ENCODE measurements around the gene SUGCT. TPM values are rescaled to one million over a fixed set of nuclear protein-coding genes. Genes with fewer than 3 reads are reported as not detected.

Gene SUGCT
- total RNA-seq, 6 donors from 2014 or later = 1.4 to 3.1 (median 1.7) TPM; not detected in 1

- H3K27ac ChIP-seq = no peak overlapping the region
- no peak overlapping the region for H3K4me3 ChIP-seq
- DNase-seq (no peak), ATAC-seq (ENCODE audit: low FRiP score in 2 of 2) (no peak)
- no peaks in the 10 kb centered on the region for H3K4me1 ChIP-seq
- H3K9me3 ChIP-seq = no peaks in the 10 kb centered on the region
- H3K27me3 ChIP-seq = no peaks in the 10 kb centered on the region
- H3K36me3 ChIP-seq = no peaks in the 10 kb centered on the region
- WGBS, 2 donors = 60 to 63% methylated on average over 4 of the region's 4 CpGs
- TF ChIP-seq EP300 (IDR thresholded peaks at IDR 0.05) (no peak), POLR2AphosphoS5 (IDR thresholded peaks at IDR 0.05) (no peak), POLR2A (IDR thresholded peaks at IDR 0.05) (no peak), CTCF (IDR thresholded peaks at IDR 0.05) (no peak)
Measured at GRCh38 chr7:40310258-40310657, 175.5 kb downstream of the SUGCT start.

DNA sequence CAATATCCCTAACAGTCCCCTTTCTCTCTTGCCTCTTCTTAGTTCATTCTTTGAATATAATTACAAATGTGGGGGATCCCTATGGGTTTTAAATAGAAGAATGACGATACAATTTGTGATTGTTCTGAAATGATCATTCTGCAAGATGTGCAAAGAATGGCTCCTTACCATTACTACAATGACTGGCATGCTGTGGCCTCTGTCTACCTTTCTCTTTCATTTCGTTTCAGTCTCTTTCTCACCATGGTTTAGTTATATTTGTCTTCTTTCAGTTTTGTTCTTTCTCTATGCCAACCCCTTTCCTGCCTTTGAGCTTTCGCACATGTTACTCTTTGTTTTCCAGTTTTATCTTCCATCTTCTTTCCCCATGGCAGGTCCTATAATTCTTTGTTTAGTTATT is 176.5 kb downstream of the SUGCT start:
- no peaks in the 10 kb centered on the region for H3K36me3 ChIP-seq
- H3K9me3 ChIP-seq = no peaks in the 10 kb centered on the region
- H3K27ac ChIP-seq = no peak overlapping the region
- TF ChIP-seq POLR2A (IDR thresholded peaks at IDR 0.05) = no peak
- no peaks in the 10 kb centered on the region for H3K4me1 ChIP-seq
- ATAC-seq (ENCODE audit: low FRiP score in 2 of 2) = no peak
- H3K4me3 ChIP-seq = no peak overlapping the region
- 74 to 77% methylated on average over 3 of the region's 3 CpGs for WGBS, 2 donors
- no peaks in the 10 kb centered on the region for H3K27me3 ChIP-seq
- no peak for DNase-seq

- ATAC-seq (ENCODE audit: low FRiP score in 2 of 2) = no peak
- WGBS, 2 donors = 89 to 90% methylated on average over 2 of the region's 2 CpGs
- no peak overlapping the region for H3K27ac ChIP-seq
Measured at GRCh38 chr7:40315277-40315676, 180.5 kb downstream of the SUGCT start.

DNA sequence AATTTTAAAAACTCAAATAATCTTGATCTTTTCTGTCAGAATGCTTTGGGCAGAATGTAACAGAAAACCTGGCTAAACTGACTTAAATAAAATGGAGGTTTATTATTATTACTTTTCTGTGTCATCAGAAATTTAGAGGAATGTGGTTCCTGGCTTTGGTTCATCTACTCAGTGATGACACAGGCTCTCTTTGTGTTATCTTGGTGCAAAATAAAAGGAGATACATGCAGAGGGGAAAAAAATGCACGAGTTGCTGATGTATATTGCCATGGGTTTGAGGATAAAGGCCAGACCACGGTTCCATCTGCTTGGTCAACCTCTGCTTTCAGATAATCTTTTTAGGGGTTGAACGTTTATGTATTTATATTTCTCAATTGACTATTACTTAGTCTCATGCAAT is 181.4 kb downstream of the SUGCT start:
- Histone ChIP-seq H3K9me3 (no peaks in the 10 kb centered on the region), H3K36me3 (no peaks in the 10 kb centered on the region), H3K27ac (no peak overlapping the region), H3K27me3 (no peaks in the 10 kb centered on the region), H3K4me1 (no peaks in the 10 kb centered on the region), H3K4me3 (no peak overlapping the region)
- no peak for ATAC-seq (ENCODE audit: low FRiP score in 2 of 2)
- no peak for DNase-seq
- WGBS, 2 donors = 78 to 82% methylated on average over 3 of the region's 3 CpGs
- no peak for TF ChIP-seq EP300 (IDR thresholded peaks at IDR 0.05)
- no peak for TF ChIP-seq CTCF (IDR thresholded peaks at IDR 0.05)
- no peak for TF ChIP-seq POLR2AphosphoS5 (IDR thresholded peaks at IDR 0.05)
- no peak for TF ChIP-seq POLR2A (IDR thresholded peaks at IDR 0.05)

More at GRCh38 chr7:40315277-40315676, 180.5 kb downstream of the SUGCT start:
- H3K4me1 ChIP-seq = no peaks in the 10 kb centered on the region
- H3K4me3 ChIP-seq = no peak overlapping the region
- DNase-seq = no peak
- no peaks in the 10 kb centered on the region for H3K27me3 ChIP-seq
- no peaks in the 10 kb centered on the region for H3K36me3 ChIP-seq
- H3K9me3 ChIP-seq = no peaks in the 10 kb centered on the region
- no peak for TF ChIP-seq POLR2A (IDR thresholded peaks at IDR 0.05)
- no peak for TF ChIP-seq POLR2AphosphoS5 (IDR thresholded peaks at IDR 0.05)
- TF ChIP-seq CTCF (IDR thresholded peaks at IDR 0.05) = no peak
- no peak for TF ChIP-seq EP300 (IDR thresholded peaks at IDR 0.05)

GRCh38 chr7:40324914-40325313 is 190.1 kb downstream of the SUGCT start:
- H3K36me3 ChIP-seq = no peaks in the 10 kb centered on the region
- DNase-seq = no peak
- no peak overlapping the region for H3K4me3 ChIP-seq
- no peaks in the 10 kb centered on the region for H3K9me3 ChIP-seq
- TF ChIP-seq CTCF (IDR thresholded peaks at IDR 0.05) (no peak), POLR2AphosphoS5 (IDR thresholded peaks at IDR 0.05) (no peak), POLR2A (IDR thresholded peaks at IDR 0.05) (no peak), EP300 (IDR thresholded peaks at IDR 0.05) (no peak)
- no peak for ATAC-seq (ENCODE audit: low FRiP score in 2 of 2)
- no peak overlapping the region for H3K27ac ChIP-seq
- no peaks in the 10 kb centered on the region for H3K4me1 ChIP-seq
- H3K27me3 ChIP-seq = no peaks in the 10 kb centered on the region
